Glomerular visceral epithelial cell (primary cell): Measurements from ENCODE around the gene SRGAP1.
"Not testable (repeated sequence)": the region's sequence is repeated elsewhere in the genome, so short reads cannot be mapped to it uniquely, and the experiment has no call there.

Source experiments
- DNase-seq: peaks from one replicate; pipeline ENCODE4 v3.0.0-alpha.2; 2016; ENCODE audit errors: extremely low spot score

SRGAP1 gene

DNA sequence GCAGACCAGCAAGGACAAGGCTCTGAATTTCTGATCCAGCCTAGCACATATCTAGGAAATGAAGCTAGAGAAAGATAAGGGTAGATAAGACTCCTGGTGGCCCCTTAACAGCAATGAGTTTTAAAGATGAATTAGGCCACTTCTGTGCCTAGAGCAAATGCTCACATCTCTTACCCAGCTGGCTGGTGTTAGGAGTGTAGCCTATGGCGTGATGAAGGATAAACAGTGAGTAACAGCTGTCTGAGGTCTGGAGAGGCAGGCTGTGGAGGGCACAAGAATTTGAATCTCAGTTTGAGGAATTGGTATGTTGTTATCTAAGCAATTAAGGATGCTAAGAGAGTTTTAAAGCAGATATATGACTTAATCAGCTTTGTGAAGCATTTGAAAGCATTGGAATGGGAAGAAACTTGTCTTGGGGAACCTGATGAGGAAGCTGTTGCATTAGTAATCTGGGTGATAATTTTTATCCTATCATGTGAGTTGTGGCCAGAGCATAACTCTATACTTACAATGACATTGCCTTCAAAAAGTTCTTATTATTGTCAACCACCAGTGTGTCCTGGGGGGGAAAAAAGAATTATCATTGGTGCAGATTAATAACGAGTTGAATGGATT lies 161.8 kb downstream of the SRGAP1 start:
- peak; percentile 72 for DNase-seq

DNA sequence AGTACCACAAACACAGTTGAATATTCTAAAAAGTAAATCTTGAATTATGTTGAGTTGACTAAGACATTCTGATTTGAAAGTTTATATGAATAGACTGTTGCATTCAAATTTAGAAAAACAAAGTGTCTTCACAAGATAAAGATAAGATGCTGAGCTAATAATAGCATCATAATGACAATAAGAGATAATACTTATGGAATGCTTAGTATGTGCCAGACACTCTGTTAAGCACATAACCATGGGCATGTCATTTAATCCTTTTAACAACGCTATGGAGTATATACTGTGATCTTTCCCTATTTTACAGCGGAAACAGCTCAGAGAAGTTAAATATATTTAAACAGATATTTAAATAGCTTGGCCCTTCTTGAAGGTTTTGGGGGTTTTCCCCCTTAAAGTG lies 163.4 kb downstream of the SRGAP1 start:
- no peak for DNase-seq

DNA sequence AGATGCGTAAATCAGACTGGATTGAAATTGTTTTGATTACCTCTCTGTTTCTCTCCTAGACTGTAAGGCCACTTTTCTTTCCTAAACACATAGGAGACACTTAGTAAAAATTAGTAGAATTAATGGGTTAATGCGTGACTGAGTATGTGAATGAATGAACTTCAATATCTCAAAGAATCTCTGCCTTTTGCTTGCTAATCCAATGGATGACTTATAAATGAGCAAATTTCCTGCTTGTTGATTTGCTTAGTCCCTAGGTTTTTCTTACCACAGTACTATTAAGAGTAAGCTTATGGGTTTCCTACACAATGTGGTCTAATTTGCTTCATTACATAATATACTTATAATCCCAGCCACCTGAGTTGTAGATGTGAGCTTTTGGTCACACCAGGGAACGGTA lies 164.1 kb downstream of the SRGAP1 start:
- DNase-seq = peak; percentile 41

DNA sequence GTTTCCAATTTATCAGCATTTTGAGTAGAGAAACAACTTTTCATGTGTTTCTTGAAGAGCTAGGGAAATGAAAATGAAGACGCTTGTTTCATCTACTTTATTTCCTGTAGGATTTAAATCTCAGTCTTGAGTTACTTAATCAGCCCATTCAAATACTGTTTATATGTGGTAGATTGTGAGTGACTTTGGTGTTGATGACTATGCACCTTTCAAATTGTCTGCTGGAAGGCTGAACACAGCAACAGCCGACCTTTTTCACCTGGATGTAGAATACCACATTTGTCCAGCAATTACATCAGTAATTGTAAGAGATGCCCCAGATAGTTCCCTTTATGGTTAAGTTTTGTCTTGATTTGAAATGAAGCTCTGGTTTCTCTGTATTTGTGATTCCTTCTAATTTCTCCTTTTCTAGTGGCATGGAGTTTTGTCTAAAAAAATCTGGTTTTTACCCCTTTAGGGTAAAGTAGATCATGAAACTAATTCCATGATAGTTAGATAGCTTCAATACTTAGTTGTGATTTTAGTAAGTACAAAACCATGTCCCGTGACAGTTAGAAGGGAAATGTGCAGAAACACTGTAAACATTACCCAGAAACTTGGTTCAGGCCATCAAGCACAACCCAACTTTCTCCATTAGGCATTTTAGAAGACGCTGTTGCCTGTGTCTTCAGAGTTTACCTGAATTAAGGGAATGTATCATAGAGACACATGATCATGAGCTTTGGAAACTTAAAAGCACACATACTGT lies 165.0 kb downstream of the SRGAP1 start:
- DNase-seq = no peak

DNA sequence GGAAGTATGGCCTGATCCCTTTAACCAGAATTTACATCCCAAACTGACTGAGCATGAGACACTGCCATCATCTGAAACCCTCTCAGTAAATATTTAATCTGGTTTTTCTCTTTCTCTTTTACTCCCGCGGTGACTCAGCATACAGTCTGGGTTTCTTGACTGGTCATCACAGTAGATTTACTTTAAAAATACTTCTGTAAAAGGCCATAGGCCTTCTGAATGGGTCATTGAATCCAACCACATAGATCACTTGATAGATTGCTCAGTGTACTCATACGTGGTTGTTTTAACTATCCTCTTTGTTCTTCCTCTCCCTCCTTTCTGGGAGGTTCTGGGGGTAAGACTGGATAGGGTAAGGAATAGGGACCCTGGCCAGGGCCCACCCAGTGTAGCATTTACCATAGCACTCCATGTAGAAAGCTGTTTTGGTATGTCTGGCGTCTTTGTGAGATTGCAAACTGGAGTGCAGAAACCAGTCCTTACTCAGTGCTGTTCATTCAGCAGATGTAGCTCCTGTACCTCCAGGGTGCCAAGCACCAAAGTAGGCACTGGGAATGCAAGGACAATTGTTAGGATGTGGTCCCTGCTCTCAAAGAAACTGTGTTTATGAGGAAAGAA lies 165.7 kb downstream of the SRGAP1 start:
- DNase-seq = peak; percentile 85

DNA sequence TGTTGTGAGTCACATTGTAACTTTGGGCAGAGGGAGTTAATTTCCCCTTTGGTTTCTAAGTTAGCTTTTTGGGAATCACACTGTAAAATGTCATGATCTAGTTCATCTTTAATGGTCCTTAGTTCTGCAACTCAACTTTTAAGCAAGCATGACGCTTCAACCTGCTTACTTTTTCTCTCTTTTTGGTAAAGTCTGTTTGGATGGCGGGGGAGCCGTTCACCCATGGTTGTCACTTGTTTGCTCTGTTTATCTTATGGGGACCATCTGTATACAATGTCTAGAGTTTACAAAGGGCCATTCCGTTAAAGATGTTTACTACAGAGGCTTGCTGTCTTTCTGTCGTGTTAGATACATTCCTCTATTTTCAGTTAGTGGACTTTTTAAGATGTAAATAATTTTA lies 172.0 kb downstream of the SRGAP1 start:
- DNase-seq = no peak

DNA sequence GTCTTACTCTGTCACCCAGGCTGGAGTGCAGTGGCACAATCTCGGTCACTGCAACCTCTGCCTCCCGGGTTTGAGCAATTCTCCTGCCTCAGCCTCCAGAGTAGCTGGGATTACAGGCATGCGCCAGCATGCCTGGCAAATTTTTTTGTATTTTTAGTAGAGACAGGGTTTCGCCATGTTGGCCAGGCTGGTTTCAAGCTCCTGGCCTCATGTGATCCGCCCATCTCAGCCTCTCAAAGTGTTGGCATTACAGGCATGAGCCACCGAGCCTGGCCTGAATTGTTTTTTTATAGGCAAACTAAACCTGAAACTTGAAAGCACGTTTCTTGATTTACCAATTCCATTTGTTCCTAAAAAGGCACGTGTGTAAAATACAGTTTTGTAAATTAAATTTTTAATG lies 173.6 kb downstream of the SRGAP1 start:
- DNase-seq = not testable (repeated sequence)

DNA sequence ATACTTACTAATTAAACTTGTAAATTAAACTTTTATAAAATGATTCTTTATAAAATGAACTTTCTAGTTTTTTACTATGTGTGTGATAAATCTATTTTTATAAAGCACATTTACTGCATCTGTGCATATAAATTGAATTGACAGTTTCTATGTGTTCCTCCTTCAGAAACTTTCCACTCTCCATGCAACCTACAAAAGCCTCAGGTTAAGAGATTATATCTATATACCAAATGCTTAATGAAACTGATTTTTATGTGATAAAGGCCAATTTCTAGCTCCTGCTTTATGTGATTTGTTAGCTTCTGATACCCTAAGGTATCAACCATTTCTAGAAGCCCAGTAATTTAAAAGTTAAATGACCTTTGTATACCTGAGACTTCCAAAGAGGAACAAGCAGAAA lies 174.0 kb downstream of the SRGAP1 start:
- DNase-seq = no peak

DNA sequence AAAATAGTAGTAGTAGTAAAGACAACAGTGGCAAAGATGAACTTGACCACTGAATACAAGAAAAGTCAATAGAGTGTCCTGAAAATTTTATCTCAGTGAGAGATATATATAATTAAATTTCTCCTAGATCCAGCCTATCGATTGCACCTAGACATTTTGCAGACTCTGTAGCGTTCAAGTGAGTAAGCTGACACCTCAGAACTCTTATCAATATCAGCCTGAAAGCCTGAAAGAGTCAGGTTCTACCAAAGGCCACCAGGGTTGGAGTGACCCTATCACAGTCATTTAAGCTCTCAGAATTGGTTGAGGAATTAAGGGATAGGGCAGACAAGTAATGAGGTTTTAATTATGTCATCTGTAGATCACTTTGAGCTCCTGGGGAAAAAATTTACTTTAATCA lies 174.6 kb downstream of the SRGAP1 start:
- DNase-seq = no peak

DNA sequence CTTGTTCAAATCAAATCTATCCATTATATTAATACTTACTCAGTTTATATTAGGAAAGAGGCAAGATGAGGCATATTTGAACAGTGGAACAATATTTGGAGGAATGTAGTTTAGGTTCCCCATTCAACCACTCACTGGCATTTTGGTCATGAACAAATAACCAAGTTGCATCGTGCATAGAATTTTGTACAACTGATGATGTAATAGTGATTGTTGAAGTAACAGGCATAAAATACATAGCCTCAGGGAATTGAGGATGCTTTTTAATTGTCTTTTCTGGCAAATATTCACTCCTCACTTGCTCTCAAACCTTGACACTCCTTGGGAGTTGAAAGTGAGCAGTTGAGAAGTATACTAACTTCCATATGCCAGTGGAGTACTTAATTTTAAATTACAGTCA lies 175.2 kb downstream of the SRGAP1 start:
- no peak for DNase-seq

DNA sequence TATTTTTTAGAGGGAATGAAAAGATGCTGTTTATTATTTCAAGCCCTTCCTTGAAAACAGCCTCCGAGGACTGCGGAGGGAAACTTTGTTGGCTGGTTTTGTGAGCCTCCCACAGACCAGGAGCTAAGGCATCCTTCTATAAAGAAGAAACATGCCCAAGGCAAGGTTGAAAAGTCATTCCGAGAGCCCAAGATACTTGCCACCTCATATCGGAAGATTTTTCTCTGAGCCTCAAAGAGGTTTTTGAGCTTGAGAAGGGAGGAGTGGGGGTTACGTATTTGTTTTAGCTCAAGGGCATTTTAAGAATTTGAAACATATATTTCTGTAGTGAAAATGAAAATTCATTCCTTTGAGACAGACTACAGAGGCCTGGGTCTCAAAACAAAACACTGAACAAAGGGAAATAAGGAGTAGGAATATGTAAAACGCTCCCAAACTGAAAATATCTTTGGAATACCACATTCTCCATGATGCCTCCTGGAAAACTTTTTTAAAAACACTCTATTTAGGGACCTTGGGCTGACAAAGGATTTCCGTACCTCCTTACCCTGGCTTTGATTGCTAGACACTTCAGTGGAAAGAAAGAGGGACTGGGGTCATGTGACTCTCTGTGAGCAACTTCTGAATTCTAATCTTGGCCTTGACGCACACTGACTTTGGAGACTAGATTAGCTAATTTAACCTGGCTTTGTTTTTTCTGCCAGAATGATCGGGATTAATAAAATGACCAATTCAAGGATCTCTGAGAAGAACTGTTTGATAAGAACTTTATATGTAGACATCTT lies 180.9 kb downstream of the SRGAP1 start:
- DNase-seq = no peak

DNA sequence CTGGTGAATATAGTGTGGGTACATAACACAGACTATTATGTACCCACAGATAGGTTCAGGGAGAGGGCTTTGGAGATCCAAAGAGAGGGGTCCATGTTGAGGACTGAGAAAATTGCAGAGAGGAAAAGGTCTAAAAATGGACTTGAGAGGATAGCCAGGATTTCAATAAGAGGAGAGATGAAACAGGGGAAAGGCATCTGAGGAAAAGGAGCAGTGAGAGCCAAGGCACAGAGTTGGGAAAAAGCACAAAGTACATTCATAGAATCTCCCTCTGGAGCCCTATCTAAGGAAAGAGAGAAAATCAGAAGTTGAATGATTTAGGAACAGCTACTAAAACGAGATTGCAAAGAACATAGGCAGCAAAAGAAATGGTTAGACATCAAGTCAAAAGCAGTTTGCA lies 182.8 kb downstream of the SRGAP1 start:
- no peak for DNase-seq

DNA sequence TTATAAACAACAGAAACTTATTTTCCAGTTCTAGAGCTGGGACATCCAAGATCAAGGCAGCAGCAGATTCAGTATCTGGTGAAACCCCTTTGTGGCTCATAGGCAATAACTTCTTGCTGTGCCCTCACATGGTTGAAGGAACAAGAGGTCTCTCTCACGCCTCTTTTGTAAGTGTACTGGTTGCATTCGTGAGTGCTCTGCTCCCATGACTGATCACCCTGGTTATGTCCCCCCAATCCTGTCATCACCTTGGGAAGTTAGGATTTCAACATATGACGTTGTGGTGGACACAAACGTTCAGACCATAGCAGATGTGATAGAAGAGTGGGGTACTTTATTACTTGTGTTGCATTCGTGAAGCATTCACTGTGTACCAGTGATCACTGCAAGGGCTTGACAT lies 184.0 kb downstream of the SRGAP1 start:
- no peak for DNase-seq

DNA sequence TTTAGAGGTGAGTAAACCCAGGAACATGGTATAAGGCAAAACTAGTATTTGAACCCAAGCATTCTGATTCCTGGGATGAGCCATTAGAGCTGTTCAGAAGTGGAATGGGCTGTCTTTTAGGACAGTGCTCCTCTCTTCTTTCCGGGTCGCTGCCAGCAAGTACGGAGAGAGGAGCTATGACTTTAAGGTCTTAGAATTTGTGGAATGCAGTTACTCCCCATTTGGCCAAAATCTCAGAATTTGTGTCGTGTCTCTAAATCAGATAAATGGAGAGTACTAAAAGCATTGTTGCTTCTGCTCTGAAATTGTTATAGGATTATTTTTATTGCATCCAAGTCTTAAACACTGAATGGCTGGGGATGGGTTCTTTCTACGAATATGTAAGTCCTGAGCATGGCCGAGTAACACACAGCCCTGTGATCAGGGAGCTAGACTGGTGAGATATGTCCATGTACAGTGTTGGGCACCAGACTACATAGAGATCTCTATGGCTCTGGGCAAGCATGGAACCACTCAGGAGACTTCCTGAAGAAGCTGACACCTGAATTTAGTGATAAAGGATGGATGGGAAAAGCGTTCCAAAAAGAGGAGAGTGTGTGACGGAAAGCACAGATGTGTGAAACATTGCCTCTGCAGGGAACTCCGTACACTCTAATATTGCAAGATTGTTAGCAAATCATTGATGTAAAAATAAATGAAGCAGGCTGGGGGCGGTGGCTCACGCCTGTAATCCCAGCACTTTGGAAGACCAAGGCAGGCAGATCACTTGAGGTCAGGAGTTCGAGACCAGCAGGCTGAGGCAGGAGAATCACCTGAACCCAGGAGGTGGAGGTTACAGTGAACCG lies 184.7 kb downstream of the SRGAP1 start:
- DNase-seq = no peak

DNA sequence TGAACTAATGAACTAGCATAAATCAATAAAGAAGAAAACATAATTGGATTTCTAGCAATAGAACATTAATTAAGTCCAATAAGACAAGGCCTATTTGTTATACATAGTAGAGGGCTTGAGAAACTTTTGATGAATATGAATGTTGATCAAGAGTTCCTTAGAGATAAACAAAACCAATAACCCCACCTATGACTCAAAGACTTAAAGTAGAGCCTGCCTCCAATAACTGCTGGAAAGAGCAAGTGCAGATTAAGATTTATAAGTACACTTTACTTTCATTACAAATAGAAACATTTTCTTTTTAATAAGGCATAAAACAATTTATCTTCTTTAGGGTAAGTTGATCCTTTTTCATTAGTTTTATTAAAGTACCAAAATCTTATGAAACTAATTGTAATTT lies 185.7 kb downstream of the SRGAP1 start:
- no peak for DNase-seq

DNA sequence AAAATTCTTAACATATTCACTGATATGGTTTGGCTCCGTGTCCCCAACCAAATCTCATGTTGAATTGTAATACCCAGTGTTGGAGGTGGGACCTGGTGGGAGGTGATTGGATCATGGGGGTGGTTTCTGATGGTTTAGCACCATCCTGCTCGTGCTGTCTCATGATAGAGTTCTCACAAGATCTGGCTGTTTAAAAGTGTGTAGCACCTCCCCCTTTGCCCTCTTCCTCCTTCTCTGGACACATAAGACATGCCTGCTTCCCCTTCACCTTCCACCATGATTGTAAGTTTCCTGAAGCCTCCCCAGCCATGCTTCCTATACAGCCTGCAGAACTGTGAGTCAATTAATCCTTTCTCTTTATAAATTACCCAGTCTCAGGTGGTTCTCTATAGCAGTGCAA lies 189.6 kb downstream of the SRGAP1 start:
- not testable (repeated sequence) for DNase-seq

DNA sequence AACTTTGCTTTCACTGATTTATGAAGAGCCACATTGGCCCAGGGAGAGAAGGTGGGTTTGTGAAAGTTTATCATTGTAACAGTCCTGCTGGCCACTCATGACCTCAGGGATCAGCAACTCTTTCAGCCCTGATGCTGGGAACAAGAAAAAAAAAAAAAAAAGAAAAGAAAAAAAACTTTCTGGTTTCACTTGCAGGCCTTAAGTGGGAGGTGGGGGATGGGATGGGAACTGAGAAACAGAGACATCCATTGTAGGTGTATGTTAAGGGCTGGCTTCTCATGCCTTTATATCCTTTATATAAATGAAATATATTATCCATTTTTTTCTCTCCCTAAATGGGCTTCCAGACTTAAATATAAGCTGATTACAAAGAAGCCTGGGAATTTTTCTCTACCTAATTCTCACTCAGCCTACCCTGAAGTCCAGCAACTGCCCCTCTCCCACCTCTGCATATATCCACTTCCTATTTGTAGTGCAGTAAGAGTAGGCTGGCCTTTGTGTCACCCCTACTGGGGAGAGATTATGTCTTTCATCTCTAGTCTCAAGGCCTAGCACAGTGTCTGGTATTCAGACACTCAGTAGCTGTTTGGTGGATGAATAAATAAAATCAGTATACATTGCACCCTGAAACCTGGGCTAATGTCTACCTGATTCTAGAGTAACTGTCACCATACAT lies 190.5 kb downstream of the SRGAP1 start:
- DNase-seq = no peak

DNA sequence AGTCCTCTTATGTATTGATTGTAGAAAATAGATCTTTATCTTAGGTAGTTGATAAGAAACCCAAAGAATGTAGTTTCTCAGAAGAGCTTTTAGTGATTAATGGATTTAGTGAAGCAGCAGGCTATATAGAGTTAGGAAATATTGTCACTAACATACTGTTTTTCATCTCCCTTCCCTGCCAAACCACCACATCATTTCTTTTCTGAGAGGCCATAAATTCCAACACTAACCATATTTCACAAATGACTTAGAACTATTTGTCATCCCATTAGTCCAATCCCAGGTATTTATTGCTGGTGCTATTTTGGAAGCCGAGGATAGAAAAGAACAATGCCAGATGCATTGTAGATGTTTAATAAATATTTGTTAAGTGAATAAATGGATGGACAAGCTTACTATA lies 191.9 kb downstream of the SRGAP1 start:
- DNase-seq = no peak

DNA sequence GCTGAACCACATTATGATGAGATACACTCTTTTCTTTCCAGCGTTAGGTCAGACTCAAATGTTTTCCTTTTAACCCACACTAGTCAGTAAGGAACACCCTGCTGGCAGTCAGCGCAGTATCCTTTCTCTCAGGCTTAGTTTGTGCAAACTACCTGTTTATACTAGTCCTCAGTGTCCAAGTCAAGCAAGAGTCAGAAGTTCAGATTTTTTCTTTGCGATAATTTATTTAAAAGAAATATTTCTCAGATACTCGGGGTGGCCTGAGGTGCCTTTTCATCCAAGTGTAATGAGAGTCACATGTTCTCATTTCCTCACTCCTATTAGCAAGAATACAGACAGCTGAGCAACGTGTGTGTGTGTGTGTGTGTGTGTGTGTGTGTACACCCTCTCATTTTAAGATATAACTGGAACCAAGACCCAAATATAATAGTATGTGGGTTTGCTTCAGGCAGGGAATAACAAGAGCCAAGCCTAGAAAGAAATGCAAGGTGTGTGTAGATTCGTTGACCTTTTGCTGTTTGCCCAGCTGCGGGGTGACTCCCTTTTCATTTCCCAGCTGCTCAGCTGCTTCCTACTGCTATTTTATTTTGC lies 194.9 kb downstream of the SRGAP1 start:
- peak; percentile 24 for DNase-seq

DNA sequence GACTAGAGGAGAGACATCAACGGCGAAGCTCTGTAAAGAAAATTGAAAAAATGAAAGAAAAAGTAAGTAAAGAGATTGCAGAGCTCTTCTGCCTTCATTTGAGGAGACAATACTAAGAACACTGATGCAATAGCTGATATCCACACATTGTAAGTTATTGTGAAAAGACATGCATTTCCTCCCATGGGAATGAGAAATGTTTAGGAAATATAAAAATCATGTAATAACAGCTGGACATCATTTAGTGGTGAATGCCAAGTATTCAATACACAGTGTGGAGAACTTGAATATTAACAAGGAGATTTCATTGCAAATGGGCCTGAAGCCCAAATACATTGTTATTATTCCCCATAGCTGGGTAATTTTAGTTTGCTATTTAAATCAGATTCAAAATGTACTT lies 198.4 kb downstream of the SRGAP1 start:
- no peak for DNase-seq

DNA sequence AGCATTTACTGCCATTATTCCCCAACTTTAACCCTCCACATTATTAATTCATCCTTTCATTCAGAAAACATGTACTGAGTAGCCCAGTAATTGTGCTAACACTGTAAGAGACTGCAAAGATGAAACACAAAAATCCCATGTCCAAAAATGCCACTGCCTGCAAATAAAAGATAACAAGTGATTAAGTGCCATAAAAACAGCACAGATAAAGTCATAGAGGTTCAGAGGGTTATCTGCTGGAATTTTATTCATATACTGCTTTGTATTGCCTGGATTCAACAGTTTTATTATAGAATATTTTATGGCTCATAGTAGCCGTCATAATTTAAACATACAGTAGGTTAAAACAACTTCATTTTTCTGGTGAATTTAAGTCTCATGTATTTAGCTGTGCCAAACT lies 199.7 kb downstream of the SRGAP1 start:
- no peak for DNase-seq
